Ectodermal cell (in vitro differentiated cells): ENCODE data around the gene ATXN7L1.

Experiments used
- H3K27ac ChIP-seq: 2 replicates; pipeline ENCODE4 v1.7.0; 2013; ENCODE audit warnings: mild to moderate bottlenecking, low read depth, low read length; ENCODE audit not compliant: insufficient read depth, poor library complexity, severe bottlenecking
- H3K27me3 ChIP-seq: 2 replicates; pipeline ENCODE4 v1.7.0; 2013; ENCODE audit warnings: mild to moderate bottlenecking, low read length; ENCODE audit not compliant: insufficient read depth, control insufficient read depth, poor library complexity, severe bottlenecking
- H3K36me3 ChIP-seq: one replicate; pipeline ENCODE4 v1.7.0; 2013; ENCODE audit warnings: low read length; ENCODE audit not compliant: control insufficient read depth, insufficient read depth
- H3K4me1 ChIP-seq: one replicate; pipeline ENCODE4 v1.7.0; 2013; ENCODE audit warnings: low read length; ENCODE audit not compliant: control insufficient read depth, insufficient read depth
- H3K4me3 ChIP-seq: 2 replicates; pipeline ENCODE4 v1.7.0; 2013; ENCODE audit warnings: low read depth, low read length, control low read depth; ENCODE audit not compliant: insufficient read depth
- H3K9me3 ChIP-seq: 2 replicates; pipeline ENCODE4 v1.7.0; 2013; ENCODE audit warnings: mild to moderate bottlenecking, low read length, moderate library complexity; ENCODE audit not compliant: control insufficient read depth
- WGBS, 2 experiments: methylation state at CpG; one replicate each; pipeline ENCODE4 v1.1.7; 2013; ENCODE audit warnings: missing lambda C conversion rate in 2 of 2; 5-methylcytosine and 5-hydroxymethylcytosine counted together

The ATXN7L1 gene

DNA sequence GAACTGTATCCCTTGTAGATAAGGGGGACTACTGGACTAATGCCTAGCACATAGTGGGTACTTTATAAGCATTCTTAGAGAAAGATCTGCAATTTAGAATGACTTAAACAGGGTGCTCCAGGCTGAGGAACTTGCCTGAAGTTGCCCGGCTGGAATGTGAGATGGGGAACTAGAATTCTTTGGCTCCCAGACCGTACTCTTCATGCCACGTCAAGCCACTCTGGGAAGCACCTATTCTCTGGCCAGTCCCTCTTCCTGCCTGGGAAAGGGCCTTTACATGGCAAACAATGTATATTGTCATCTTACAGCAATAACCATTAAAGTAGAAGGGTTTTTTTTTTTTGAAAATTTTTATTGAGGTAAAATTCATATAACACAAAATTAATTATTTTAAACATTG lies 34.5 kb downstream of the ATXN7L1 start:
- WGBS, 2 experiments, result 94% methylated on average over 3 of the region's 3 CpGs
- Histone ChIP-seq H3K4me1 (peaks cover 15% of the 10 kb centered on the region), H3K36me3 (no peaks in the 10 kb centered on the region), H3K27ac (no peak overlapping the region), H3K4me3 (no peak overlapping the region), H3K9me3 (no peaks in the 10 kb centered on the region), H3K27me3 (no peaks in the 10 kb centered on the region)

- H3K36me3 ChIP-seq, result no peaks in the 10 kb centered on the region
- peaks cover 15% of the 10 kb centered on the region for H3K4me1 ChIP-seq
- H3K9me3 ChIP-seq, result no peaks in the 10 kb centered on the region
- H3K4me3 ChIP-seq, result no peak overlapping the region
- no peaks in the 10 kb centered on the region for H3K27me3 ChIP-seq
- 94 to 98% methylated on average over 7 to 8 of the region's 8 CpGs for WGBS, 2 experiments
- H3K27ac ChIP-seq, result no peak overlapping the region
Measured at GRCh38 chr7:105840981-105841749, 35.2 kb downstream of the ATXN7L1 start.

DNA sequence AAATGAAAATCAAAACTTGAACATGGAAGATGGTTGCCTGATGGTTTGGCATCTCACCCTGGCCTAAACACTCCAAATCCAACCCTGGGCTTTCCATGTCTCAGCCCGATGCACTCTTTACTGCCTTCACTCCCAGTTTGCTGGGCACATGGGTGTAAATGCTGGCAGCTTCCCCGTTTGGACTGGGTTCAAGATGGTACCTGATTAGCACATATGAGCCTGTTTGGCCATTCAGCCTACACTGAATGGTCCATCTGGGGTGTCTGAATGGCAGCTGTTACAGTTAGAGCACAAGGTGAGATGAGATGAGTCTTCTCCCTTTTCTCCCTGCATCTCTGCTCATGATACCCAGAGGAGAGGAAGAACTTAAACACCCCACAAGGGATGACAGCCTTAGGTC lies 37.1 kb downstream of the ATXN7L1 start:
- no peaks in the 10 kb centered on the region for H3K9me3 ChIP-seq
- no peak overlapping the region for H3K27ac ChIP-seq
- no peaks in the 10 kb centered on the region for H3K36me3 ChIP-seq
- H3K4me3 ChIP-seq, result no peak overlapping the region
- 93% methylated on average over 2 of the region's 2 CpGs for WGBS, 2 experiments
- peaks cover 27% of the 10 kb centered on the region for H3K4me1 ChIP-seq
- no peaks in the 10 kb centered on the region for H3K27me3 ChIP-seq

DNA sequence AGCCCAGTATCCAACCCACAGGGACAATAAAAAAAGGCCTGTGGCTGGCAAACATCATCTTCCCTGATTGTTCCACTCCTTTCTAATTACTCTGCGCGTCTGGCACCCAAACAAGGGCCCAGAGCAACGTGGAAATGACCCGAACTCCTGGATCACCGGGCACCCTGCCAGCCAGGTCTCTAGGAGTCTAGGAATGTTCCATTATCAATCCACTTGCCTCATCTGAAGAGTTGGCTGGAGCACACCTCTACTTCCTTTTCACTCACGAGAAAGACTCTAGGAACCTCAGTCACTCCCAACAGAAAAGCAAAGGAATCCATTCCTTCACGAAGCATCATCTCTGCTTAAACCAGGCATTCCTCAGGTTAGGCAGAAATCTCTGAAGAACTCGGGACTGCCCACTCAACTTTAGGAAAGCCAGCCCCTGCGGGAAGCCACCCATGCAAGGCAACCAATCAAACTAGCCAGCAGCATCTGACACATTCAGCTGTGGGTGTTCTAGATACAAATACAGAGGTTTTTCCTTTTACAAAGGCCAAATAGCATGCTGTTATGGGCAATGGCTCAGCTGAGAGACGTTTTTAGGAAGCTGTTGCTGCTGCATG lies 37.7 kb downstream of the ATXN7L1 start:
- no peaks in the 10 kb centered on the region for H3K27me3 ChIP-seq
- no peak overlapping the region for H3K4me3 ChIP-seq
- H3K36me3 ChIP-seq, result no peaks in the 10 kb centered on the region
- 59 to 65% methylated on average over 10 of the region's 10 CpGs for WGBS, 2 experiments
- peaks cover 27% of the 10 kb centered on the region for H3K4me1 ChIP-seq
- no peaks in the 10 kb centered on the region for H3K9me3 ChIP-seq
- H3K27ac ChIP-seq, result no peak overlapping the region

- 46 to 51% methylated on average over 20 to 22 of the region's 22 CpGs for WGBS, 2 experiments
- no peaks in the 10 kb centered on the region for H3K27me3 ChIP-seq
- no peak overlapping the region for H3K4me3 ChIP-seq
- no peaks in the 10 kb centered on the region for H3K36me3 ChIP-seq
- no peaks in the 10 kb centered on the region for H3K9me3 ChIP-seq
- H3K4me1 ChIP-seq, result peaks cover 31% of the 10 kb centered on the region
- no peak overlapping the region for H3K27ac ChIP-seq
Measured at GRCh38 chr7:105837765-105838626, 38.4 kb downstream of the ATXN7L1 start.

DNA sequence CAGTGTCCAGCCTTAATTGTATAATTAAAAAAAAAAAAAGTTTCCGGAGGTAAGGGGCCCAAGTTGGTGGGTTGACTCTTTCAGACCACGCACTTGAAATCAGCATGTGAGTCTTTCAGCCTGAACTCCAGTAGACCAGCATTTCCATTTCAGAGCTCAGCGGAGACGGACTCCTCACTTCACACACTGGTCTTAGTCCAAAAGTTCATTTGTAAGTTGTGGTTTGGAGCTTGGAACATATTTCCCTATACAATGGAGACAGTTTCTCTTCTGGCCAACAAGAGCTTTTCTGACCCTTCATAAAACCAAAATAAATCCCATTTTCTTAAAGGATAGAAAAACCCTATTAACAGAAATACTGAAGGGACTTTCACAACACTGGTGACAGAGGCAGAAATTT lies 41.0 kb downstream of the ATXN7L1 start:
- Histone ChIP-seq H3K27me3 (no peaks in the 10 kb centered on the region), H3K36me3 (no peaks in the 10 kb centered on the region), H3K27ac (no peak overlapping the region), H3K4me3 (no peak overlapping the region), H3K4me1 (peaks cover 39% of the 10 kb centered on the region), H3K9me3 (no peaks in the 10 kb centered on the region)
- WGBS, 2 experiments, result 90 to 95% methylated on average over 4 of the region's 4 CpGs

DNA sequence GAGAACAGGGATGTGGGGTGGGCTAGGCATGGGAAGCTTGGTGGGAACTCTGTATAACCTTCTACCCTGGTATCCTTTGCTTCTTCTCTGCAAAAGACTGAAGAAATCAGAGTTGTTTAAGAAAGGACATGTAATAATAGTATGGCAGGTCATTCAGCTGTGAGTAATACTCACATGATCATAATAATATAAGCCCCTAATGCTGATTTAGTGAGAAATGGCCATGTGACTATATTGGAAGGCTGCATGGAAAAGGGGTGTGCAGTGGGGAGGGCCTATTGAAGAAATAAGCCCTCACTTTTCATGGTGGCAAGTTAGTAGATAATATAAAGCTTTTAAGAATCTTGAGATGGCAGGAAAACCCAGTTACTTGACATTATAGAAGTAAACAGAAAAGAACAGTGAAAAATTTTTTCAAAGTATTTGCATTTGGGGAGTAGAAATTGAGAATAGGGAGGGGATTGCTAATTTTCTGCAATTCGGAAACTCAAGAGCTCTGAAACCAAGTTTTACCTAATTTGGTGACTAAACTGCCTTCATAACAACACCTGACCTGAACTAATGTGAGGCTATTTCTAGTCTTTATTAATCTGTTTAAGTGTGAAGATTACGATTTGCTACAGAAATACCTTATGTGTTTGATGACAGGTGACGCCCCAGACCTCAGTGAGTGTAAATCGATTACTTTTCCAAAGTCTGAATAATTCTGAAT lies 44.4 kb downstream of the ATXN7L1 start:
- Histone ChIP-seq H3K4me1 (peaks cover 32% of the 10 kb centered on the region), H3K27me3 (no peaks in the 10 kb centered on the region)
- WGBS, 2 experiments, result 91 to 92% methylated on average over 4 of the region's 4 CpGs

DNA sequence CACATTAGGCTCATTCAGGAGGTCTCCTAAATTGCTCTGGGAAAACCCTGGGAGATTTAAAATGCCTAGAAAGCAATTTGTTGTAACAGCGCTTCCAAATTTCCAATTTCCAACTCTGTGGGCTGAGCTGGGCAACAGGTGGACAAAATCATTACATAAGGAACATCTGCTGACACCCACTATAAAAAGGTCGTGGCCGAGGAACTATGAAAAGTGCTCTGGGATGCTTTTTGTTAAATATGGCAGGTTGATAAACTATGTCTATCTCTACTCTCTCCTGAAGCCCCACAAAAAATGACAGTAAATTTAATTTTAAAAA lies 45.1 kb downstream of the ATXN7L1 start:
- Histone ChIP-seq H3K4me1 (peaks cover 32% of the 10 kb centered on the region), H3K36me3 (no peaks in the 10 kb centered on the region), H3K4me3 (no peak overlapping the region), H3K9me3 (no peaks in the 10 kb centered on the region), H3K27ac (no peak overlapping the region), H3K27me3 (no peaks in the 10 kb centered on the region)
- 97 to 99% methylated on average over 3 of the region's 3 CpGs for WGBS, 2 experiments

More for the DNA sequence above, 44.4 kb downstream of the ATXN7L1 start:
- H3K27ac ChIP-seq, result no peak overlapping the region
- no peaks in the 10 kb centered on the region for H3K36me3 ChIP-seq
- no peaks in the 10 kb centered on the region for H3K9me3 ChIP-seq
- no peak overlapping the region for H3K4me3 ChIP-seq

DNA sequence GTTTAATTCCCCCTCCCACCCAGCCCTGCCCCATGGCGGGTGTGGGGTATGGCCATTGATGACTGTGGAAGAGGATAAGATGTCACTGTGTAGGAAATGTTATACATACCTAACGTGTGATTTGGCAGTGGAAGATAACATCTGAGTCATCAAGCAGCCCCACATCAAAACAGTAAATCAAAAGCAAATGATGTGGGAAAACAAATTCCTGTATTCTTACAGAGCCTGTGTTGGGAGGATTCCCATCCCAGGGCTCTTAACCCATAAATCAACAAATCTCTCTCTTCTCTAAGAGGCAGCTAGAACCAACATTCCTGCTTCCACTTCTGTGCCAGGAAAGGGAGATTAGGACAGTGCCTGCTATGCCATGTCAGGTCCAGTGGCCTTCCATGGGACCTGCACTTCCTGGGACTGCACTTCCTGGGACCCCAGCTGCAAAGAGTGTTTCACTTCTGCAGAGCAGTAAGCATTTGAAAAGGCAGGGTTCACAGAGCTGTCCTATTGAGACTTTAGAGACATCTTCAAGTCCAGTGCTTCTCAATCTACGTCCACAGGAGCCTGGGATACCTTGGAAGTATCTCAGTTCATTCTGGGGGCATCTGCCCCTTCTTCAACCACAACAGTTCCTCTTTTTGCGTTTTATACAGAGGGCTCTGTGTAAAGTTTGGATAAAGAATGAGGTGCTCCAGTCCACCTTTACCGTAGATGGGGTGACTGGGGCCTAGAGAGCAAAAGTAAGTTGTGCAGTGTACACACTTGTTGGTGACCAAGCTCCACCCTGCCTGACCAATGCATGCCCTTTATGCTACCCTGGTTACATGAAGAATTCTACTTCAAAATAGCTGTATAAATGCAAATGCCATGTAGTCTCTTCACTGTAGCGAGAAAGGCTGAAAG lies 45.7 kb downstream of the ATXN7L1 start:
- H3K27ac ChIP-seq, result no peak overlapping the region
- peaks cover 29% of the 10 kb centered on the region for H3K4me1 ChIP-seq
- no peaks in the 10 kb centered on the region for H3K9me3 ChIP-seq
- H3K4me3 ChIP-seq, result no peak overlapping the region
- no peaks in the 10 kb centered on the region for H3K27me3 ChIP-seq
- H3K36me3 ChIP-seq, result no peaks in the 10 kb centered on the region
- 74 to 75% methylated on average over 5 of the region's 6 CpGs for WGBS, 2 experiments
